Measurements from ENCODE around the gene USP6NL.
"Not testable (repeated sequence)": the region's sequence is repeated elsewhere in the genome, so short reads cannot be mapped to it uniquely, and the experiment has no call there.

The USP6NL gene

GRCh38 chr10:11638055-11638698 is 26.7 kb upstream of the USP6NL start:
- no peak for TF ChIP-seq FOXK2 (IDR thresholded peaks at IDR 0.05)
- TF ChIP-seq TARDBP (IDR thresholded peaks at IDR 0.05): no peak
- no peak for TF ChIP-seq SP1 (IDR thresholded peaks at IDR 0.05)
- no peak for TF ChIP-seq PKNOX1 (IDR thresholded peaks at IDR 0.05)
- no peak for TF ChIP-seq NFRKB (IDR thresholded peaks at IDR 0.05)
- no peak for TF ChIP-seq BHLHE40 (IDR thresholded peaks at IDR 0.05; ENCODE audit: borderline replicate concordance)
- TF ChIP-seq ZNF384 (IDR thresholded peaks at IDR 0.05): no peak
- no peak for TF ChIP-seq LEF1 (IDR thresholded peaks at IDR 0.05; ENCODE audit: borderline replicate concordance)
- TF ChIP-seq L3MBTL2 (conservative IDR thresholded peaks at IDR 0.05): no peak
- TF ChIP-seq CTBP1 (IDR thresholded peaks at IDR 0.05; ENCODE audit: borderline replicate concordance): no peak
- no peak for TF ChIP-seq ARNT (IDR thresholded peaks at IDR 0.05)
- ChIA-PET POLR2A (no interaction called here), CTCF (interaction anchor here (0.6 kb wide), 1 partner anchor 80 kb away, joined by 3 read pairs; no protein-coding TSS in a partner anchor)
- DNase-seq (ENCODE audit: extremely low spot score): no peak

- ChIA-PET CTCF (no interaction called here), POLR2A (no interaction called here)
- TF ChIP-seq L3MBTL2 (conservative IDR thresholded peaks at IDR 0.05): no peak
- TF ChIP-seq SP1 (IDR thresholded peaks at IDR 0.05): no peak
- TF ChIP-seq ARNT (IDR thresholded peaks at IDR 0.05): no peak
- no peak for TF ChIP-seq FOXA1 (IDR thresholded peaks at IDR 0.05)
- TF ChIP-seq SUZ12 (IDR thresholded peaks at IDR 0.05): no peak
- TF ChIP-seq ZNF384 (IDR thresholded peaks at IDR 0.05): no peak
- no peak for TF ChIP-seq FOXK2 (IDR thresholded peaks at IDR 0.05)
- TF ChIP-seq FOXM1 (IDR thresholded peaks at IDR 0.05; ENCODE audit: borderline replicate concordance): no peak
- no peak for TF ChIP-seq ELF4 (IDR thresholded peaks at IDR 0.05)
- TF ChIP-seq NFRKB (IDR thresholded peaks at IDR 0.05): no peak
- no peak for TF ChIP-seq BHLHE40 (IDR thresholded peaks at IDR 0.05; ENCODE audit: borderline replicate concordance)
- TF ChIP-seq LEF1 (IDR thresholded peaks at IDR 0.05; ENCODE audit: borderline replicate concordance): no peak
- no peak for TF ChIP-seq HDGF (IDR thresholded peaks at IDR 0.05; ENCODE audit: borderline replicate concordance)
- TF ChIP-seq CTBP1 (IDR thresholded peaks at IDR 0.05; ENCODE audit: borderline replicate concordance): no peak
- no peak for TF ChIP-seq PKNOX1 (IDR thresholded peaks at IDR 0.05)
- TF ChIP-seq TARDBP (IDR thresholded peaks at IDR 0.05): no peak
- DNase-seq (ENCODE audit: extremely low spot score): no peak
Measured at GRCh38 chr10:11636697-11637303, 25.4 kb upstream of the USP6NL start.

- TF ChIP-seq FOXA1 (IDR thresholded peaks at IDR 0.05) (no peak), CTBP1 (IDR thresholded peaks at IDR 0.05; ENCODE audit: borderline replicate concordance) (no peak), L3MBTL2 (conservative IDR thresholded peaks at IDR 0.05) (no peak), BHLHE40 (IDR thresholded peaks at IDR 0.05; ENCODE audit: borderline replicate concordance) (no peak), SP1 (IDR thresholded peaks at IDR 0.05) (no peak), PKNOX1 (IDR thresholded peaks at IDR 0.05) (no peak), LEF1 (IDR thresholded peaks at IDR 0.05; ENCODE audit: borderline replicate concordance) (no peak), TARDBP (IDR thresholded peaks at IDR 0.05) (no peak)
- DNase-seq (ENCODE audit: extremely low spot score): no peak
- ChIA-PET POLR2A (no interaction called here), CTCF (interaction anchor here (0.7 kb wide), 1 partner anchor 10 kb away, joined by 3 read pairs; no protein-coding TSS in a partner anchor)
Measured at GRCh38 chr10:11631890-11632587, 20.6 kb upstream of the USP6NL start.

- DNase-seq (ENCODE audit: extremely low spot score): no peak
- TF ChIP-seq HDGF (IDR thresholded peaks at IDR 0.05; ENCODE audit: borderline replicate concordance) (no peak), TARDBP (IDR thresholded peaks at IDR 0.05) (no peak), SP1 (IDR thresholded peaks at IDR 0.05) (no peak), FOXM1 (IDR thresholded peaks at IDR 0.05; ENCODE audit: borderline replicate concordance) (no peak), BHLHE40 (IDR thresholded peaks at IDR 0.05; ENCODE audit: borderline replicate concordance) (no peak), ARNT (IDR thresholded peaks at IDR 0.05) (no peak), CTBP1 (IDR thresholded peaks at IDR 0.05; ENCODE audit: borderline replicate concordance) (no peak), LEF1 (IDR thresholded peaks at IDR 0.05; ENCODE audit: borderline replicate concordance) (no peak), L3MBTL2 (conservative IDR thresholded peaks at IDR 0.05) (no peak), ZNF384 (IDR thresholded peaks at IDR 0.05) (no peak), NFRKB (IDR thresholded peaks at IDR 0.05) (no peak), FOXK2 (IDR thresholded peaks at IDR 0.05) (no peak), FOXA1 (IDR thresholded peaks at IDR 0.05) (no peak), PKNOX1 (IDR thresholded peaks at IDR 0.05) (no peak), SUZ12 (IDR thresholded peaks at IDR 0.05) (no peak), ELF4 (IDR thresholded peaks at IDR 0.05) (no peak)
- CTCF ChIA-PET: interaction anchor here (0.7 kb wide), 1 partner anchor 11 kb away, joined by 3 read pairs; no protein-coding TSS in a partner anchor
- POLR2A ChIA-PET: no interaction called here
Measured at GRCh38 chr10:11631291-11631690, 19.8 kb upstream of the USP6NL start.

- TF ChIP-seq SUZ12 (IDR thresholded peaks at IDR 0.05): no peak
- TF ChIP-seq FOXK2 (IDR thresholded peaks at IDR 0.05): no peak
- ChIA-PET POLR2A (no interaction called here), CTCF (no interaction called here)
- DNase-seq (ENCODE audit: extremely low spot score): no peak
Measured at GRCh38 chr10:11629731-11630130, 18.3 kb upstream of the USP6NL start.

- DNase-seq (ENCODE audit: extremely low spot score); POLR2A ChIA-PET; CTCF ChIA-PET: not testable (repeated sequence)
Measured at GRCh38 chr10:11627941-11628340, 16.5 kb upstream of the USP6NL start.
